Stimulated activated naive CD8-positive, alpha-beta T cell treated with anti-CD3 and anti-CD28 coated beads, Interleukin-15, Interleukin-2, amounts not matched to agents 100 ng/mL and 50 ng/mL, for 24 hours (primary cell): ENCODE results near the gene UTS2.

Experiments used
- H3K27ac Mint-ChIP-seq: one replicate; pipeline ENCODE4 v1.8.0; 2021; ENCODE audit warnings: mild to moderate bottlenecking, mixed read lengths
- H3K27me3 Mint-ChIP-seq: one replicate; pipeline ENCODE4 v1.8.0; 2021; ENCODE audit warnings: mixed read lengths
- H3K36me3 Mint-ChIP-seq: one replicate; pipeline ENCODE4 v1.8.0; 2021; ENCODE audit warnings: low read depth, mixed read lengths
- H3K4me1 Mint-ChIP-seq: one replicate; pipeline ENCODE4 v1.8.0; 2021; ENCODE audit warnings: low read depth, mixed read lengths
- H3K4me3 Mint-ChIP-seq: one replicate; pipeline ENCODE4 v1.8.0; 2021; ENCODE audit warnings: mild to moderate bottlenecking, mixed read lengths
- H3K9me3 Mint-ChIP-seq: one replicate; pipeline ENCODE4 v1.8.0; 2021; ENCODE audit warnings: mixed read lengths

The UTS2 gene, protein sequence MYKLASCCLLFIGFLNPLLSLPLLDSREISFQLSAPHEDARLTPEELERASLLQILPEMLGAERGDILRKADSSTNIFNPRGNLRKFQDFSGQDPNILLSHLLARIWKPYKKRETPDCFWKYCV

DNA sequence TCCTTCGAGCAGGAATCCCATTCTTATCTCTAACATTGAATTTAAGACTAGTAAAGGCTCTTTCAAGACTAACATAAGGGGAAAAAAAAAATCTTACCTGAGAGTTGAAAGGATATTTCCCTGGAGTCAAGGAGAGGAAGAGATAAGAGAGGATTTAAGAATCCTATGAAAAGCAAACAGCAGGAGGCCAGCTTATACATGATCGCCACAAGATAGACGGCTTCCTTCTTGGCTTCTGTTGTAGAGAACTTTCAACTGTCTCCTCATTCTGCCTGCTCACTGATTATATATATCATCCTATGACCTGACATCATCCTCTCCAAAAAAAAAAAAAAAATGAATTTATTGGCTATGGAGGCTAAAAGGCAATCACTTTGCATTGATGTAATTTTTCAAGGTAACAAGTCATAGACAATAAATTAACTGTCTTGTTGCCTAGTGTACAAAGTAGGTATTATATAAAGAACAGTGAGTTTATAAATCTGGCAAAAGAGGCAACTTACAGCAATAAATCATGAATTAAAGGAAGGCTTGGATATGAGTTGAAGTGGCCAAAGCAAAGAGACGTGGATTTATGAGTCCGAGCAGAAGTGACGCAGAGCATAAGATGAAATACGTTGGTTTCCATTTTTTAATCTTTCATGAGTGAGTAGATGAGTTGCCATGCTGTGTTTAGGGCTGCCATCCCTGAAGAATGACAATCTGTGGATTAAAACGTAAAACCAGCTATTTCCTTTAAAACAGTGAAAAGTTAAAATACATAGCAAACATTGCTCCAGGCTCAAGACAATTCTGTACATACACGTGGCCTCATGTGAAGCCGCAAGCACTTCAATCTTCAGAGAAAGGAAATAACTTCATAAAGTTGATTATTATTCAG lies at the start of gene UTS2:
UTS2 (minus strand) TSS at position 262 of the 880 bp plus-strand sequence; CDS start at position 200, 62 bp downstream.
- peaks cover 5% of the 10 kb centered on the region for H3K36me3 Mint-ChIP-seq

DNA sequence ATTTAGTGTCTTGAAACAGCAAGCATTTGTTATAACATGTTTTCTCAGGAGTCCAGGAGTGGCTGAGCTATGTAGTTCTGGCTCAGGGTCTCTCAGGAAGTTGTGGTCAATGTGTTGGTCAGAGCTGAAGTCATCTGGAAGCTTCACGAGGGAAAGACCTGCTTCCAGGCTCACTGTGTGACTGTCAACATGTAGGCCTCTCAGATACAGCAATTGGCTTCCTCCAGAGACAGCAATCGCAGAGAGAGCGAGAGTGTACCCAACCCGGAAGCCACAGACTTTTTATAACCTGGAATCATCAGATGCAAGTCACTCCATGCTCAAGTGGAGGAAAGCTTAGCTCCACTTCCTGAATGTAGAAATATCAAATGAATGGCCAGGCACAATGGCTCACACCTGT lies 46.9 kb upstream of the UTS2 start:
- H3K4me3 Mint-ChIP-seq = no peak overlapping the region

More for the DNA sequence above, at the start of gene UTS2:
- Mint-ChIP-seq H3K27ac (no peak within 1 kb of the TSS), H3K4me3 (no peak within 1 kb of the TSS), H3K9me3 (no peaks in the 10 kb centered on the region), H3K4me1 (peaks cover 4% of the 10 kb centered on the region), H3K27me3 (no peaks in the 10 kb centered on the region)

DNA sequence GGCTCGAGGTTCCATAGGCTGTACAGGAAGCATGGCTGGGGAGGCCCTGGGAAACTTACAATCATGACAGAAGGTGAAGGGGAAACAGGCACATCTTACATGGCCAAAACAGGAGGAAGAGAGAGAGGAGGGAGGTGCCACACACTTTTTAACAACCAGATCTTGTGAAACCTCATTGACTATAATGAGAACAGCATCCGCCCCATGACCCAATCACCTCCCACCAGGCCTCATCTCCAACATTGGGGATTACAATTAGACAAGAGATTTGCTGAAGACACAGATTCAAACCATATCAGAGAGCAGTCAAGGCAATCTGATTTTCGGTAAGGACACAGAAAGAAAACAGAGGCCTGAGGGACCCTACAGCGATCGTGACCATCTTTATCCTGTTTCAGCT lies 46.1 kb upstream of the UTS2 start:
- H3K4me3 Mint-ChIP-seq = no peak overlapping the region
- H3K27me3 Mint-ChIP-seq = no peaks in the 10 kb centered on the region
- H3K27ac Mint-ChIP-seq = no peak overlapping the region
- H3K36me3 Mint-ChIP-seq = no peaks in the 10 kb centered on the region
- H3K4me1 Mint-ChIP-seq = peaks cover 38% of the 10 kb centered on the region
- no peaks in the 10 kb centered on the region for H3K9me3 Mint-ChIP-seq

More for the DNA sequence above, 46.9 kb upstream of the UTS2 start:
- no peaks in the 10 kb centered on the region for H3K27me3 Mint-ChIP-seq
- no peaks in the 10 kb centered on the region for H3K9me3 Mint-ChIP-seq
- H3K4me1 Mint-ChIP-seq = peaks cover 38% of the 10 kb centered on the region
- H3K27ac Mint-ChIP-seq = no peak overlapping the region
- H3K36me3 Mint-ChIP-seq = no peaks in the 10 kb centered on the region

DNA sequence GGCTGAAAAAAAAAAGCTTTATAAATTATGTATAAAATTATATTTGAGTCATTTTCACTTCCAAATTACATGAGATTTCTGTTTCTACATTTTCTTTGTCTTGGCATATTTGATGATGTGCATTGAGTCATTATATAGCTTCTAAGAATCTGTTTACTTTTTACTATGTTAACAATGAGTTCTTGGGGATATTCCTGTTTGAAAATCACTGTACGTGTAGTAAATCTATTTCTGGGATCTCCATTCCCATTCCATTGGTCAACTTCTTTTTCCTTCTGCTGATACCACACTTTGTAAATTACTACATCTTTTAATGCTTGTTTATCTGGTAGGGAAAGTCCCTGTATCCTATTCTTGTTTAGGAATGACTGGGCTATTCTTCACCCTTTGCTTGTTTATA lies 44.1 kb upstream of the UTS2 start:
- Mint-ChIP-seq H3K4me3 (no peak overlapping the region), H3K9me3 (no peaks in the 10 kb centered on the region), H3K27me3 (no peaks in the 10 kb centered on the region), H3K36me3 (no peaks in the 10 kb centered on the region), H3K4me1 (peaks cover 30% of the 10 kb centered on the region), H3K27ac (no peak overlapping the region)

DNA sequence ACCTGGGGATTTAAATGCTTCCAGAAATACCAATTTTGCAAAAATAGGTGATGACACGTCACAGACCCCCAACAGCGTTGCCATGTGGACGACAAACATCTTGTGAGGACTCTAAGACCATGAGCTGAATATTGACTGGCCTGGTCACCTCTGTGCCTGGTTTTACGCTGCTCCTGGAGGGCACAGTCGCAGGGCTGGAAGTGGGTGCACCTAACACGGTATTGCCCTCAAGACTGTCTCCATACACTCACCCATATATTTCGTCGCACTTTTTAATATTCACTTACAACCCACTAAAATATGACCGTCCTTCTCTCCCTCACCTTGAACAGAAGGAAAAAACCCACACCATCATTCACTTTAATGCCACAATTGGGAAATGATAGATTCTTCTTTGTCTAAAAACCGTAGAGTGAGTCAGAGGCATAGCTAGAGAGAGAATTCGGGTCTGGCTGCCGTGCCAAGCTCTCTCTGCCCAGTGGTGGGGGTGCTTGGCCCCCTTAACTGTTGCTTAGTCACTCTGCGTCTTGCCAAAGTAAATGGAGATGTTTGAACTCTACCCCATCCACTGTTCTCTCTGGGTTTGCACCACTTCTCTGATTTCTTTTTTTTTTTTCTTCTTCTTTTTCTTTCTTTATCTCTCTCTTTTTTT lies 40.8 kb upstream of the UTS2 start:
- H3K27ac Mint-ChIP-seq = no peak overlapping the region
- H3K4me3 Mint-ChIP-seq = no peak overlapping the region
- H3K36me3 Mint-ChIP-seq = peaks cover 5% of the 10 kb centered on the region
- H3K9me3 Mint-ChIP-seq = no peaks in the 10 kb centered on the region
- H3K4me1 Mint-ChIP-seq = peaks cover 16% of the 10 kb centered on the region
- peaks cover 2% of the 10 kb centered on the region for H3K27me3 Mint-ChIP-seq

DNA sequence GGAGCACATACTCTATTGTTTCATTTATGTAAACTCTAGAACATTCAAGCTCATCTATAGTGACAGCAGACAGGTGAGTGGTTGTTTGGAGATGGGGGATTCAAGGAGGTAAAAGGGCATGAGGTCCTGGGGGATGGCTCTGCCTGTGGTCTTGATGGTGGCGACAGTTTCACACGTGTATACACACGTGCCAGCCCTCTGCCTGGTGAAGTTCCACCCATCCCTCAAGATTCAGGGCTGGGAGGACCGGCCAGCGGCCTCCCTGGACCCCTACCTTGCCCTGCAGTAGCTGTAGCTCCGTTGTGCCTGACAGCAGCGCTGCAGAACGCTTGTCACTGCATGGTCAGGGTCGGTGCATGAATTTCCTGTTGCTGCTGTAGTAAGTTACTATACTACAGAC lies 38.9 kb upstream of the UTS2 start:
- no peak overlapping the region for H3K27ac Mint-ChIP-seq
- no peaks in the 10 kb centered on the region for H3K9me3 Mint-ChIP-seq
- H3K4me3 Mint-ChIP-seq = no peak overlapping the region
- H3K4me1 Mint-ChIP-seq = peaks cover 9% of the 10 kb centered on the region
- peaks cover 3% of the 10 kb centered on the region for H3K27me3 Mint-ChIP-seq
- H3K36me3 Mint-ChIP-seq = peaks cover 8% of the 10 kb centered on the region

DNA sequence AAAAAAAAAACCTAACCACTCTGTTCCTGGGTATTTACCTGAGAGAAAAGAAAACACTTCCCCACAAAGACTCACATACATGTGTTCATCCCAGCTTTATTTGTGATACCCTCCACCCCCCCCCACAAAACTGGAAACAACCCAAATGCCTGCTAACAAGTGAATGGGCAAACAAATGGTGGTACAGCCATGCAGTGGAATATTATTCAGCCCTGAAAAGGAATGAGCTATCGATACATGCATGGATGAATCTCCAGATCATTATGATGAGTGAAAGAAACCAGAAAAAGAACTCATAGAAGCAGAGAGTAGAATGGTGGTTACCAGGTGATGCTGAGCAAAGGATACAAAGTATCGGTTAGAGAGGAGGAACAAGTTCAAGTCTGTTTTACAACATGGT lies 38.0 kb upstream of the UTS2 start:
- H3K4me1 Mint-ChIP-seq = peaks cover 9% of the 10 kb centered on the region
- H3K4me3 Mint-ChIP-seq = no peak overlapping the region
- peaks cover 7% of the 10 kb centered on the region for H3K27me3 Mint-ChIP-seq
- no peaks in the 10 kb centered on the region for H3K9me3 Mint-ChIP-seq
- H3K27ac Mint-ChIP-seq = no peak overlapping the region
- peaks cover 8% of the 10 kb centered on the region for H3K36me3 Mint-ChIP-seq

DNA sequence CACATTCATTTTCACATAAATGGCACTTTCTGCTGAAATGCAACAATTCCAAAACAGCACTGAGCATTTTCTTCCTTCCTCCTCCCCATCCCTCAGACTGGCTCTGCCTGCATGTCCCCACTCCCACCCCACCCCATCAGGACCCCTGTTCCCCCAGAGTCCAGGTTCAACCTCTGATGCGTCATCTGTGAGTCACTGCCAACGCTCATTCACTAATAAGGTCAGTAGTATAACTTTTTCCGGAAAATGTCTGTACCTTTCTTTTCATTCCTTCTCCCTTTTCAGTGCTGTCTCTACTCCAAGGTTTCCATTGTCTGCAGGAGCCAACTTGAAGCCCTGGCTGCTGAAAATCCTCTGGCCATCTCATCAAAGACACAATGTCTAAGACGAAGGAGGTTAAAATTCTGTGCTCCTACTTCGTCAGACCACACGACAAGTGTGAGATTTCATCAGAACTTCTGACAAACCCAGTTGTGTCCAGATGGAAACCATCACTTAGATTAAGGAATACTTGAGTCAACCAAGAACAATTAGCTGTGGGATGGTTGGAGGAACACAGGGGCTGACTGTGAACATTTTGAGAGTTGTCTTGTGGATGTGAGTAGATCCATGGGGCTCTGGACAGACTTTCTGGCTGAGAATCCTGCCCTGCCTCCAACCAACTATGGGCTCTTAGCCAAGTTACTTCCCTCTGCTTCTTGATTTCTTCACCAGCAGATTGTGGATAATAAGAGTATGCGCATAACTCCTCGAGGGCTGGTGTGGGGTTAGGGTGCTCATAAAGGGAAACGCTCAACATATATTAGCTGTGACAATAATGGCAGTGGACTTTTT lies 35.6 kb upstream of the UTS2 start:
- no peak overlapping the region for H3K4me3 Mint-ChIP-seq
- no peaks in the 10 kb centered on the region for H3K9me3 Mint-ChIP-seq
- peaks cover 8% of the 10 kb centered on the region for H3K36me3 Mint-ChIP-seq
- H3K4me1 Mint-ChIP-seq = peaks cover 16% of the 10 kb centered on the region
- no peak overlapping the region for H3K27ac Mint-ChIP-seq
- H3K27me3 Mint-ChIP-seq = peaks cover 7% of the 10 kb centered on the region

DNA sequence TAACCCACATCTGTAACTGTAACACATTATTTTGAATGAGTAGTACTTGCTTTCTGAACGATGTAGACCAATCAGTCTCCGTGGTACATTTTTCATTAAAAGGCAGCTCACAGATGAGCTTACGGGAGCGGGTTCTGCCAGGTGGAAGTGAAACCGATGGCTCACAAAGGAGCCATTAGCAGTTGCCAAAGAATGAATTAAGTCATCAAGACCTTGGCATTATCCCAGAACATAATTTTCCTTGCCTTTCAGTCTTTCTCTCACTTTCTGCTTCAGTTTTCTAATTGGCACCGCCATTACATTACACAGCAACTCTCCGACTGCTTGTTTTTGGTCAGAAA lies 33.5 kb upstream of the UTS2 start:
- H3K27ac Mint-ChIP-seq = no peak overlapping the region
- peaks cover 8% of the 10 kb centered on the region for H3K36me3 Mint-ChIP-seq
- H3K4me3 Mint-ChIP-seq = no peak overlapping the region
- H3K27me3 Mint-ChIP-seq = peaks cover 7% of the 10 kb centered on the region
- H3K9me3 Mint-ChIP-seq = no peaks in the 10 kb centered on the region
- H3K4me1 Mint-ChIP-seq = peaks cover 16% of the 10 kb centered on the region

DNA sequence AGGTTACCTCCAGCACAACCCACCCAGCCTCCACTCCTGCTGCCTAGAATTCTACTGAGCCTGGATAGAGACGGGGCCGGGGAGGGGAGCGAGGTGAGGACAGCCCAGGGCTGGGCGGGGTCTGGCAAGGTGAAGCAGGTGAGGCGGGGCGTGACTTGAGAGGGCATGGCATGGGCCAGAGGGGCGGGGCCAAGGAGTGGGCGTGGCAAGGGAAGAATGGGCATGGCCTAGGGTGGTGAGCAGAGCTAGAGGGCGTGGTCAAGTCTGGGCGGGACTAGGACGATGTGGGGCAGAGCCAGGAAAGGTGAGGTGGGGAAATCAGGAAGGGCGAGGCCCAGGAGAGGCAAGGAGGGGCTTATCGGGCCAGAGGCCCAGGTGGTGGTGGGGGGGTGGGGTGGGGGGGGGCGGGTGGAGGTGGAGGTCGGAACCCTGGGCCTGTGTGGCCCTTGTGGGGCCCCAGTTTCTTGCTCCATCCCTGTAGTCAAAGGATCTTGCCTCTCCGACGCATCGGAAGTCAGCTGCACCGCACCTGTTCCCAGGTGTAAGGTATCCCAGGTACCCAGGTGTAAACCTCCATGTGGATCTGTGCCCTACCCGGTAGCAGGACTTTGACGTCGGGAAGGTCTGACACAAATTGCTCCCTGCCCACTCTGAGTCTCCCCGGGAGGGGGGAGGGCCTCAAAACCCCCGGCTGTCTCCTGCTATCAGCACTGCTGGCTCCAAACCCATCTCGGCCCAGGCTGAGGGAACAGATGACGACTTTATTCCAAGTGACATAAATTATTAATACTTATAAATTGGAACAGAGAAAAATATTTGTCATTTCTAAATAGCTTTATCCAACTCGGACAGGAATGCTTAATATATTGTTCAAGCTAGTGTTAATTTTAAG lies 32.9 kb upstream of the UTS2 start:
- Mint-ChIP-seq H3K4me1 (peaks cover 16% of the 10 kb centered on the region), H3K27ac (no peak overlapping the region), H3K4me3 (no peak overlapping the region), H3K27me3 (peaks cover 7% of the 10 kb centered on the region), H3K36me3 (peaks cover 8% of the 10 kb centered on the region), H3K9me3 (no peaks in the 10 kb centered on the region)

DNA sequence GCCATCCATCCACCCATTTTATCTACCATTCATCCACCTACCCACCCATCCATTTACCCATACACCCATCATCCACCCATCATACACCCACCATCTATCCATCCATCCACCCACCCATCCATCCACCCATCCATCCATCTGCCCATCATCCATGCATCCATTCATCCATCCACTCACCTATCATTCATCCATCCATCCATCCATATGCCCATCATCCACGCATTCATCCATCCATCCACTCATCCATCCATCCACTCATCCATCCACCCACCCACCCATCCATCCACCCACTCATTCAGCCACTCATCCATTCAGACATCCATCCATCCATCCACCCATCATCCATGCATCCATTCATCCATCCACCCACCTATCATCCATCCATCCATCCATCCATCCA lies 31.9 kb upstream of the UTS2 start:
- H3K4me1 Mint-ChIP-seq = peaks cover 16% of the 10 kb centered on the region
- peaks cover 7% of the 10 kb centered on the region for H3K27me3 Mint-ChIP-seq
- H3K36me3 Mint-ChIP-seq = peaks cover 4% of the 10 kb centered on the region
- H3K4me3 Mint-ChIP-seq = no peak overlapping the region
- no peak overlapping the region for H3K27ac Mint-ChIP-seq
- H3K9me3 Mint-ChIP-seq = no peaks in the 10 kb centered on the region

DNA sequence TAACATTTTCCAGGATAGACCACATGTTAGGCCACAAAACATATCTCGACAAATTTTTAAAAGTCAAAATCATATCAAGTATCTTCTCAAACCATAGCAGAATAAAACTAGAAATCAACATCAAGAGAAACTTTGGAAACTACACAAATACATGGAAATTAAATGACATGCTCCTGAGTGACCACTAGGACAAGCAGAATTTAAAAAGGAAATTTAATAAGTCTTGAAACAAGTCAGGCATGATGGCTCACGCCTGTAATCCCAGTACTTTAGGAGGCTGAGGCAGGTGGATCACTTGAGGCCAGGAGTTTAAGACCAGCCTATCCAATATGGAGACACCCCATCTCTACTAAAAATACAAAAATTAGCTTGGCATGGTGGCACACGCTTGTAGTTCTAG lies 26.4 kb upstream of the UTS2 start:
- H3K36me3 Mint-ChIP-seq = peaks cover 13% of the 10 kb centered on the region
- no peak overlapping the region for H3K27ac Mint-ChIP-seq
- peaks cover 9% of the 10 kb centered on the region for H3K9me3 Mint-ChIP-seq
- H3K27me3 Mint-ChIP-seq = no peaks in the 10 kb centered on the region
- H3K4me3 Mint-ChIP-seq = no peak overlapping the region
- H3K4me1 Mint-ChIP-seq = peaks cover 13% of the 10 kb centered on the region

DNA sequence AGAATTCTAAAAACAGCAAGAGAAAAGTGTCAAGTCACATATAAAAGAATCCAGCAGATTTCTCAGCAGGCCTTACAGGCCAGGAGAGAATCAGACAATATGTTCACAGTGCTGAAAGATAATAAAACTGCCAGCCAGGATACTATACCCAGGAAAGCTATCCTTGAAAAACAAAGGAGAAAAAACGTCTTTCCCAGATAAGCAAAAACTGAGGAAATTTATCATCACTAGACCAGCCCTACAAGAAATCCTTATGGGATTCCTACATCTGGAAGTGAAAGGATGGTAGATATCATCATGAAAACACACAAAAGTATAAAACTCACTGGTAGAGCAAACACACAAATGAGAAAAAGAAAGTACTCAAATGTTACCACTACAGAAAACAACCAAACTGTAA lies 25.2 kb upstream of the UTS2 start:
- H3K4me1 Mint-ChIP-seq = peaks cover 13% of the 10 kb centered on the region
- H3K9me3 Mint-ChIP-seq = peaks cover 9% of the 10 kb centered on the region
- H3K36me3 Mint-ChIP-seq = peaks cover 18% of the 10 kb centered on the region
- no peak overlapping the region for H3K4me3 Mint-ChIP-seq
- no peaks in the 10 kb centered on the region for H3K27me3 Mint-ChIP-seq
- no peak overlapping the region for H3K27ac Mint-ChIP-seq
